ENCODE results near the gene NADSYN1. TPM values are rescaled to one million over a fixed set of nuclear protein-coding genes. Genes with fewer than 3 reads are reported as not detected.
"Not testable (repeated sequence)": the region's sequence is repeated elsewhere in the genome, so short reads cannot be mapped to it uniquely, and the experiment has no call there.

NADSYN1 gene
- 10 to 100 TPM; 76.6 to 78.9 TPM for total RNA-seq

DNA sequence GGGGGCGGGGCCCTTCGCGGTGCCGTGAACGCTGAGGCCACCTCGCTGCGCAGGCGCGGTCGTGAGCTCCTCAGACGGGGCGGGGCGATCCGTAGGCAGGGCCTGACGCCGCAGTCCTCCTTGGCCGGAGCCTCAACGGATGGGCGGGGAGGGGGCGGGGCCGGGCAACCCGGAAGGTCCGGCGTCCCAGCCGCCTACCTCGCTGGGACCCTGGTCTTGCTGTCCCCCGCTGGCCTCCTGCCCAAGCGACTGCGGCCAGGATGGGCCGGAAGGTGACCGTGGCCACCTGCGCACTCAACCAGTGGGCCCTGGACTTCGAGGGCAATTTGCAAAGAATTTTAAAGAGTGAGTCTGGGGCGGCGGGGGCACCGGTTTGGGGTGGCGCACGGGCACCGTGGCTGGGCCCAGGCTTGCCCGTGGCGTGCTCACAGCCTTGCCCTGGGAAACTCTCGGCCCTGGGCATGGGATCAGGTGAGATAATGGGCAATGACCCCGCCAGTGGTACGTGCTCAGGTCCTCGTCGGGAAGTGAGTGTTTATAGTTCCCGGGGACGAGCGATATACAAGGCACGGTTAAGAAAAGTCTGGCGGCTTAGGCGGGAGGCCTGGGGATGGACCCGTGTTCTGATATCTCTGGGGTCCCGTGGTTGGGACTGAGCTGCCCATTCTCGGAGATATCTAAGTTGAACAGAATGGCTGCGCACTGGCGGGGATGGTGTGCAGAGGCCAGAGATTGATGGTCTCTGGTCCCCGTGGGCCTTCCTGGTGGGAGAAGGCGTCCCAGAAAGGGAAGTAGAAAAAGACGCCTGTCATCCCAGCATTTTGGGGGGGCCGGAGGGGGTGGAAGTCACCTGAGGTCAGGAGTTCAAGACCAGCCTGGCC lies at the start of gene NADSYN1:
NADSYN1 (plus strand) TSS at position 167 of the 881 bp plus-strand sequence; CDS start at position 261, 94 bp downstream.
- Mint-ChIP-seq H3K4me1 (ENCODE audit: low read depth) (peaks cover 46% of the 10 kb centered on the region), H3K9me3 (no peaks in the 10 kb centered on the region), H3K36me3 (ENCODE audit: low read depth) (peaks cover 25% of the 10 kb centered on the region), H3K4me3 (peak within 1 kb of the TSS; percentile 90), H3K27me3 (ENCODE audit: low read depth) (no peaks in the 10 kb centered on the region), H3K27ac (peak within 1 kb of the TSS; percentile 90)
- intact Hi-C loops (cut with micrococcal nuclease): loop anchor here (1.0 to 5.0 kb wide), 3 partner anchors 109 to 1251 kb away; partner anchors contain the start of genes ANAPC15 and FADD
- CTCF ChIA-PET: no interaction called here
- peak; percentile 96 for DNase-seq

DNA sequence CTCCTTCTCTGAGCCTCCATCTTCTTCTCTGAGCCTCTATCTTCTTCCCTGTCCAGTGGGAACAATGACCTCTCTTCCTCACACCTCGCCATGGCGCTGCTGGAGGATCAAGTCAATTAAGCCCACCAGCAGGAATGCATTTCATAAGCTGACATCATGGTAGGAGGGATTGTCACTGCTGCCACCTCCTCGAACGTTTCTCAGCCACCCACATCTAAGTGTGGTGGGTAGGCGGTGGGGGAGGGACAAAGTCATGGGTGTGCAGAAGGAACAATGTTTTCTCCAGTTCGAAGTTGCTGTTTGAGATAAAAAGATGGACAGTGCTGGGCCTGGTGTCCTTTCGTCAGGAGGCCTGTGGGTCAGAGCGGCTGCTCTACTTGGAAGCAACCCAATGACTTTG lies 48.8 kb upstream of the NADSYN1 start:
- Mint-ChIP-seq H3K36me3 (ENCODE audit: low read depth) (no peaks in the 10 kb centered on the region), H3K4me1 (ENCODE audit: low read depth) (no peaks in the 10 kb centered on the region), H3K27me3 (ENCODE audit: low read depth) (no peaks in the 10 kb centered on the region), H3K4me3 (no peak overlapping the region), H3K9me3 (peaks cover 6% of the 10 kb centered on the region), H3K27ac (no peak overlapping the region)
- intact Hi-C loops (cut with micrococcal nuclease): no loop called here
- CTCF ChIA-PET: no interaction called here
- DNase-seq: no peak

DNA sequence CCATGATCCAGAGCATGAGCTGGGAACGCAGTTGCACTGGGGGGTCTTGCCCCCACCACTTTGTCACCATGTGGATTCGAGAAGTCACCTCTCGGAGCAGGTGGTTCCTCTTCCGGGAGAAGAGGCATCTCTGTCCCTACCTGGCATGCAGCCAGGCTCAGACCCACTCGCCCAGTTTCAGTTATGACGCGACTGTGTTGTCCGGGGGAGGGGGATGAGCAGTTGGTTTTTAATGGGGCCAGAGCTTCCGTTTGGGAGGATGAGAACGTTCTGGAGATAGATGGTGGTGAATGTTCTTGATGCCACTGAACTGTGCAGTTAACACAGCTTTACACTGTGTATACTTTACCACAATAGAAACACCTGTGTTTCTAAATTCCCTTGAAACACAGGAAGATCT lies 46.3 kb upstream of the NADSYN1 start:
- no peaks in the 10 kb centered on the region for H3K36me3 Mint-ChIP-seq (ENCODE audit: low read depth)
- DNase-seq: no peak
- H3K4me1 Mint-ChIP-seq (ENCODE audit: low read depth): no peaks in the 10 kb centered on the region
- intact Hi-C loops (cut with micrococcal nuclease): no loop called here
- H3K27me3 Mint-ChIP-seq (ENCODE audit: low read depth): no peaks in the 10 kb centered on the region
- no peak overlapping the region for H3K4me3 Mint-ChIP-seq
- CTCF ChIA-PET: no interaction called here
- peaks cover 6% of the 10 kb centered on the region for H3K9me3 Mint-ChIP-seq
- no peak overlapping the region for H3K27ac Mint-ChIP-seq

DNA sequence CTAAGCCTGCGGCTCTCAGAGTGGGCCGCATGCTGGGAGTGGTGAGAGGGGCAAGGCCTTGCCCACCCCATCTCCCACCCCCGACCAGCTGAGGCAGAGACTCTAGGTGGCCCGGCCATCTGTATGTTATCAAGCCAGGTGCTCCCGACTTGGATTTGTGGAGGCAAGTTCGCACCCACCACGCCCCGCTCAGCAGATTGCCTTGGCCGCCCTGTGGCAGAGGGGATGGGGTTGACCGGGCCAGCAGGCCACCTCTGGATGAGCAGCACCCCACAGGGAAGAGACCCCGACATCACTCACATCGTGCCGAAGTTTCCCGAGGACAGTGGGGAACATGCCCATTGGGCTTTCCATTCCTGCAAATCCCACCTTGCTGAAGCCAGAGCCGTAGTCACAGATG lies 45.6 kb upstream of the NADSYN1 start:
- Mint-ChIP-seq H3K27ac (no peak overlapping the region), H3K27me3 (ENCODE audit: low read depth) (no peaks in the 10 kb centered on the region)

DNA sequence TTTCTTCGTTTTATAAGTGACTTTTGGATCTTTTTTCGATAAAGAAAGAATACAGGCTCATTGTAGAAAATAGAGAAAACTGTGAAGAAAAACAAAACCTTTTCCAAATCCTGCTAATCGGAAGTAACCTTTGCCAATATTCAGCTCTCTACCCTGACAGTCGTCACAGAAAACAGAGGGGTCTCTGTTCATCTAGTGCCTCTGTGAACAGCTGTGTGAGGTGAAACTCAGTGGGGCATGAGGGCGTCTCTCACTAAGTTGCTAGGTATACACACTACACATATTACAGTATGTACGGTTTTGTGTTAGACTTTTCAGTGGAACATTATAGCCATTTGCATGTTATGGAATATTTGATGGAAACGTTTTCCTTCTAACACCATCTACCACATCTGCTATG lies 44.2 kb upstream of the NADSYN1 start:
- no peaks in the 10 kb centered on the region for H3K36me3 Mint-ChIP-seq (ENCODE audit: low read depth)
- H3K27me3 Mint-ChIP-seq (ENCODE audit: low read depth): no peaks in the 10 kb centered on the region
- intact Hi-C loops (cut with micrococcal nuclease): no loop called here
- H3K27ac Mint-ChIP-seq: no peak overlapping the region
- H3K4me3 Mint-ChIP-seq: no peak overlapping the region
- DNase-seq: no peak
- CTCF ChIA-PET: no interaction called here
- no peaks in the 10 kb centered on the region for H3K4me1 Mint-ChIP-seq (ENCODE audit: low read depth)
- peaks cover under 1% of the 10 kb centered on the region for H3K9me3 Mint-ChIP-seq

More for the DNA sequence above, 45.6 kb upstream of the NADSYN1 start:
- H3K9me3 Mint-ChIP-seq: peaks cover 6% of the 10 kb centered on the region
- H3K4me3 Mint-ChIP-seq: no peak overlapping the region
- DNase-seq: no peak
- intact Hi-C loops (cut with micrococcal nuclease): no loop called here
- H3K36me3 Mint-ChIP-seq (ENCODE audit: low read depth): no peaks in the 10 kb centered on the region
- H3K4me1 Mint-ChIP-seq (ENCODE audit: low read depth): no peaks in the 10 kb centered on the region
- CTCF ChIA-PET: no interaction called here

DNA sequence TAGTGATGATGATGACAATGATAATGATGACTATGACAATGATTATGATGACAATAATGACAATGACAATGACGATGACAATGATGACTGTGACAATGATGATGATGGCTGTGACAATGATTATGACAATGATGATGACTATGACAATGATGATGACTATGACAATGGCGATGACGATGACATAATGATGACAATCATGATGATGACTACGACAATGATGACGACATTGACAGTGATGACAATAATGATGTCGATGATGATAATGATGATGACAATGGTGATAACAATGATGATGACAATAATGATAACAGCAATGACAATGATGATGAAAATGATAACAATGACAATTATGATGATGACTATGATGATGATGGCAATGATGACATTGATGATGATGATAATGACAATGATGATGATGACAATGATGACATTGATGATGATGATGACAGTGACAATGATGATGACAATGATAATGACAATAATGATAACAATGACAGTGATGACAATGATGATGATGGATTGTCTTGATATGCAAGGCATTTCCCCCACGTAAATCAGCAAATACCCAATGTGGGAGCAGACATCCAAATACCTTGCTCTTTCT lies 42.5 kb upstream of the NADSYN1 start:
- CTCF ChIA-PET: no interaction called here
- H3K4me1 Mint-ChIP-seq (ENCODE audit: low read depth): no peaks in the 10 kb centered on the region
- no peak overlapping the region for H3K27ac Mint-ChIP-seq
- no peaks in the 10 kb centered on the region for H3K36me3 Mint-ChIP-seq (ENCODE audit: low read depth)
- H3K27me3 Mint-ChIP-seq (ENCODE audit: low read depth): no peaks in the 10 kb centered on the region
- H3K9me3 Mint-ChIP-seq: no peaks in the 10 kb centered on the region
- DNase-seq: no peak
- intact Hi-C loops (cut with micrococcal nuclease): no loop called here
- no peak overlapping the region for H3K4me3 Mint-ChIP-seq

DNA sequence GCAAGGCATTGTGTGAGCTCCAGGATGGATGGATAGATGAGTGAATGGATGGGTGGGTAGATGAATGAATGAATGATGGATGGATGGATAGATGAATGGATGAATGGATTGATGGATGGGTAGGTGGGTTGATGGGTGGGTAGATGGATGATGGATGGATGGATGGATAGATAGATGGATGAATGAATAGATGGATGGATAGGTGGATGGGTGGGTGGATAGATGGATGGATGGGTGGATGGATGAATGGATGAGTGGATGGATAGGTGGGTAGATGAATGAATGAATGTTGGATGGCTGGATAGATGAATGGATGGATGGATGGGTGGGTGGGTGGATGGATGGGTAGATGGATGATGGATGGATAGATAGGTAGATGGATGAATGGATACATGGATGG lies 38.4 kb upstream of the NADSYN1 start:
- no peaks in the 10 kb centered on the region for H3K9me3 Mint-ChIP-seq
- no peaks in the 10 kb centered on the region for H3K27me3 Mint-ChIP-seq (ENCODE audit: low read depth)
- no peak overlapping the region for H3K4me3 Mint-ChIP-seq
- DNase-seq: no peak
- CTCF ChIA-PET: no interaction called here
- no peaks in the 10 kb centered on the region for H3K4me1 Mint-ChIP-seq (ENCODE audit: low read depth)
- H3K36me3 Mint-ChIP-seq (ENCODE audit: low read depth): no peaks in the 10 kb centered on the region
- intact Hi-C loops (cut with micrococcal nuclease): no loop called here
- H3K27ac Mint-ChIP-seq: no peak overlapping the region

DNA sequence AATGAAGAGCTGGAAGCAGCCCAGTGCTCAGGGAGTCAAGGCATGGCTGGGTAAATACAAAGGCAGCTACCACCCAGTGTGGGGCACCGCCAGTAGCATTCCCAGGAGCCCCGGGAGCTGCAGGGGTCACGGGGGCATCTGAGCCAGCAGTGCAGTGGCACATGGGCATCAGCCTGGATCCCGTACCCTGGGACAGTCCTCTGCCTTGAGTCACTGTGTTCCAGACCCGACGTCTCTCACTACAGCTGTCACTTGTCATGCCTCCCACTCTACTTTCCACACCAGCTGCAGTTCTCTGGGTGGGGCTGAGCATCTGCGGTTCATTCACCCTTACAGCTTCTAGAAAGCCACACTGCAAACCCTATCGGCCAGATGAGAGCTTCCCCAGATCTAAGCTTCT lies 34.4 kb upstream of the NADSYN1 start:
- intact Hi-C loops (cut with micrococcal nuclease): no loop called here
- H3K27me3 Mint-ChIP-seq (ENCODE audit: low read depth): no peaks in the 10 kb centered on the region
- CTCF ChIA-PET: interaction anchor here (0.9 kb wide), 1 partner anchor 10 kb away, joined by 3 read pairs; no protein-coding TSS in a partner anchor
- H3K27ac Mint-ChIP-seq: no peak overlapping the region
- H3K4me1 Mint-ChIP-seq (ENCODE audit: low read depth): no peaks in the 10 kb centered on the region
- H3K9me3 Mint-ChIP-seq: no peaks in the 10 kb centered on the region
- H3K36me3 Mint-ChIP-seq (ENCODE audit: low read depth): no peaks in the 10 kb centered on the region
- H3K4me3 Mint-ChIP-seq: no peak overlapping the region
- DNase-seq: no peak

DNA sequence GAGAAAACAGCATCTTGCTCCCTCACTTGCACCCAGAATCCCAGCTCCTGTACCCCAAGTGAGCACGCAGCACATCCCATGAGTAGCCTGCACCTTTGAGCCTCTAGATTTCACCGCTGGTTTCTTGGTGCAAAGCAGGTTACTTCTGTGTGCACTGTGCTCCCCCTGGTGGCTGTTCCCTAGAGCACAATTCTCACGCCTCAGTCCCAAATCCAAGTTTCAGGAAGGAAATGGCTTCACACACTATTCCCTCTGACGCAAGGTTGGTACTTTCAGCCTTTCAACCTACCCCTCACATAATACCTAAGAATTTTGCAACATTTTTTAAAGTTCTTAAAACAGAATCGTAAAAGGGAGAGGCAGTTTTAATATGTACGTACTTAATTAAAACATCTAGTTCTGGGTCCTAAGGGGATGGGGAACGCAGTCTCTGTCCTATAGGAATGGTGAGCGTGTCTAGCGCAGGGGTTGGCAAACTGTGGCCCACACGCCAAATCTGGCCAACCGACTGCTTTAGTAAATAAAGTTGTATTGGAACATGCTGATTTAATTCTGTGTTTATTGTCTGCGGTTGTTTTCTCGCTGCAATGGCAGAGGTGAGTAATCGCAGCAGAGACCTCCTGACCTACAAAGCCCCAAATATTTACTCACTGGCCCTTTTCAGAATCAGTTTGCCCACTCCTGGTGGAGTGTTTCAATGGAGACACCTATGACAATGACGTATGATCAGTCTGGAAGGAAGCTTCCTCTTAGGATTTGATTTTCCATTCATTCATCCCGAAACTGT lies 32.4 kb upstream of the NADSYN1 start:
- CTCF ChIA-PET: interaction anchor here (0.8 kb wide), 1 partner anchor 9 kb away, joined by 3 read pairs; no protein-coding TSS in a partner anchor

DNA sequence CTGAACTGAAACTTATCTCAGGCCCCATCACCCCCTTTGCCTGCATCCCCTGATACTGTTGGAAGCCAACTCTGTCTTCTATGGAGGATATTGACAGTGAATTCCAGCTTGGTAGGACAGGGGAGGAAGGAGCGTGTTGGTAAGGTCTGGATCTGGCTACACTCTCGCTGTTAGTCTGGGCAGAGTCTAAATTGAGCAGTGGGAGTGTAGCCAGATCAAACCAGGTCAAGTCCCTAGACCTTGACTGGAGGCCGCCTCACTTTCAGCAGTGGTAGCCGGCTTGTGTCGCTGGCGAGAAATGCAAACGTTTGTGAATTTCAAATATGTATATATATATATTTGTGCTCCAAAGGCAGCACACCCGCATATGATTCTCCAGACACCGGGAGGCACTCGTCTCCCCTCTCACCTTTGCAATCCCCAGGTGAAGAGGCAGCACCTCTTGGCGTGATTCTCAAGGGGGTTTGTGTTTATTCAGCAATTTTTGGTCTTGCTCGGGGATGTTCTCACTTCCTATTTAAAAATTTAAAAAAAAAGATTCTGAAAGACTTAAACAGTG lies 31.5 kb upstream of the NADSYN1 start:
- CTCF ChIA-PET: no interaction called here
- Mint-ChIP-seq H3K27me3 (ENCODE audit: low read depth) (no peaks in the 10 kb centered on the region), H3K4me1 (ENCODE audit: low read depth) (peaks cover 4% of the 10 kb centered on the region), H3K9me3 (no peaks in the 10 kb centered on the region), H3K4me3 (no peak overlapping the region), H3K36me3 (ENCODE audit: low read depth) (no peaks in the 10 kb centered on the region), H3K27ac (no peak overlapping the region)
- intact Hi-C loops (cut with micrococcal nuclease): loop anchor here (5.0 kb wide), 1 partner anchor 334 kb away; no protein-coding TSS in a partner anchor
- DNase-seq: no peak

More for the DNA sequence above, 32.4 kb upstream of the NADSYN1 start:
- H3K4me1 Mint-ChIP-seq (ENCODE audit: low read depth): peaks cover 1% of the 10 kb centered on the region
- no peaks in the 10 kb centered on the region for H3K27me3 Mint-ChIP-seq (ENCODE audit: low read depth)
- intact Hi-C loops (cut with micrococcal nuclease): loop anchor here (5.0 kb wide), 1 partner anchor 333 kb away; no protein-coding TSS in a partner anchor
- no peak overlapping the region for H3K27ac Mint-ChIP-seq
- H3K4me3 Mint-ChIP-seq: no peak overlapping the region
- peak; percentile 26 for DNase-seq
- H3K9me3 Mint-ChIP-seq: no peaks in the 10 kb centered on the region
- H3K36me3 Mint-ChIP-seq (ENCODE audit: low read depth): no peaks in the 10 kb centered on the region

DNA sequence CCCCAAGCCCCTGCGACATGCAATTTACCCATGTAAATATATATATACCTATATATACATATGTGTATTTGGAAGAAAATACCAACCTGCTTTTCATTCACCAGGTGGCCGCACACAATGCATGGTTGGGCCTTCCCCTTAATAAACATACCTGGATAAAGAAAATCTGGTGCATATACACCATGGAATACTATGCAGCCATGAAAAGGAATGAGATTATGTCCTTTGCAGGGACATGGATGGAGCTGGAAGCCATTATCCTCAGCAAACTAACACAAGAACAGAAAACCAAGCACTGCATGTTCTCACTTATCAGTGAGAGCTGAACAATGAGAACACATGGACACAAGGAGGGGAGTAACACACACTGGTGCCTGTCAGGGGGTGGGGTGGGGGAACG lies 30.7 kb upstream of the NADSYN1 start:
- H3K27ac Mint-ChIP-seq; DNase-seq; H3K9me3 Mint-ChIP-seq; H3K27me3 Mint-ChIP-seq (ENCODE audit: low read depth); H3K4me1 Mint-ChIP-seq (ENCODE audit: low read depth); H3K4me3 Mint-ChIP-seq; CTCF ChIA-PET; H3K36me3 Mint-ChIP-seq (ENCODE audit: low read depth): not testable (repeated sequence)
- intact Hi-C loops (cut with micrococcal nuclease): loop anchor here (5.0 kb wide), 1 partner anchor 335 kb away; no protein-coding TSS in a partner anchor

DNA sequence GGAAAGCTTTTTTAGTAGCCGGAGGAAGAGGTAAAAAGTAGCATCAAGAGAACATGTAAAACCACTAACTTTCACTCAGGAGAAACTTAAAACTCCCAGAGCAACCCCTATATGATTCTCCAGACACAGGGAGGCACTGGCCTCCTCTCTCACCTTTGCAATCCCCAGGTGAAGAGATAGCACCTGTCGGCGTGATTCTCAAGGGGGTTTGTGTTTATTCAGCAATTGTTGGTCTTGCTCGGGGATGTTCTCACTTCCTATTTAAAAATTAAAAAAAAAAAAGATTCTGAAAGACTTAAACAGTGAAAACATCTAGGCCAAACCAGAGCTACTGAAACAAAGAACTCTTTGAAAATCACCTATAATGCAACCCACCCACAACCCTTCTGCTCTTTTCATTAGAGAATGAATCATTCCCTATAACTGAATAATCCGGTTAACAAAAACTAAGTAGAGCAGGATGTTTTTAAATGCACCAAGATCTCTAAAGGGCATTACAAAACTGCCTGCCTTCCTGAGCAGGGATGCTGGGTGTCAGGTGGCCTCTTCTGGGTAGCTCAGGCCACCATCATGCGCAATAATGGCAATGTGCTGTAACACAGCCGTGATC lies 29.7 kb upstream of the NADSYN1 start:
- intact Hi-C loops (cut with micrococcal nuclease): loop anchor here (5.0 kb wide), 1 partner anchor 336 kb away; no protein-coding TSS in a partner anchor
- Mint-ChIP-seq H3K4me1 (ENCODE audit: low read depth) (peaks cover 5% of the 10 kb centered on the region), H3K27ac (no peak overlapping the region), H3K27me3 (ENCODE audit: low read depth) (no peaks in the 10 kb centered on the region), H3K4me3 (no peak overlapping the region), H3K9me3 (no peaks in the 10 kb centered on the region), H3K36me3 (ENCODE audit: low read depth) (no peaks in the 10 kb centered on the region)
- CTCF ChIA-PET: no interaction called here
- DNase-seq: no peak
